Muscle of back (tissue), 11 donors: ENCODE measurements around the gene CRYAB. TPM values are rescaled to one million over a fixed set of nuclear protein-coding genes. Genes with fewer than 3 reads are reported as not detected.
"Not testable (repeated sequence)": the region's sequence is repeated elsewhere in the genome, so short reads cannot be mapped to it uniquely, and the experiment has no call there.

Experiments used
- DNase-seq, 3 donors: peaks; one replicate each; pipeline versions ENCODE4 v3.0.0 to v3.0.0-alpha.2; 2013
- polyA plus RNA-seq, 10 donors: library from polyadenylated mRNA; unstranded; fragments of 120-200 nt; gene quantifications; one replicate each; pipeline ENCODE4 v1.2.1, GENCODE V29; 2013; ENCODE audit not compliant: insufficient read length in 10 of 10

CRYAB gene
- polyA plus RNA-seq, 10 donors: 407 to 1,057 (median 719) TPM

DNA sequence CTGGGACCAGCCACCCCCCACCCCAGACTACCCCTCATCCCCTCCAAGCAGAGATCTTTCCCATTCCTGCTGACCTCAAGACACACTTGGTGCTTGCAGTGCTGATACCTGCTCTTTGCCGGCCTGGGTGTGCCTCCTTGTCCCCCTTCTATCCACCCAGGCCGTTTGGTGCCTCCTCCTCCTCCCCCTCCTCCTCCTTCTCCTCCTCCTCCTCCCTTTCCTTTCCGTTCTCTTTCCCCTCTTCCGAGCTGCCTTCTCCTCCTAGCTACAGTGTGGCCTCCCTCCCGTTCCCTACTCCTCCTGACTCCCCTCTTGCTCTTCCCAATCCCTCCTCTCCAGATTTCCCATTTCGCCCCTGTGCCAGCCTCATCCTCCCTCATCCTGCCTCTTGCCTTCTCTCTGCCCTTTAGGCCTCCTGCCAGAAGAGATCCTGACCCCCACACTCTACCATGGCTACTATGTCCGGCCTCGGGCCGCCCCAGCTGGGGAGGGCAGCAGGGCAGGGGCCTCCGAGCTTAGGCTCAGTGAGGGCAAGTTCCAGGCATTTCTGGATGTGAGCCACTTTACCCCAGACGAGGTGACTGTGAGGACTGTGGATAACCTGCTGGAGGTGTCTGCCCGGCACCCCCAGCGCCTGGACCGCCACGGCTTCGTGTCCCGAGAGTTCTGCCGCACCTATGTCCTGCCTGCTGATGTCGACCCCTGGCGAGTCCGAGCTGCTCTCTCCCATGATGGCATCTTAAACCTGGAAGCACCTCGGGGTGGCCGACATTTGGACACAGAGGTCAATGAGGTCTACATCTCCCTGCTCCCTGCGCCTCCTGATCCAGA, 1.7 kb upstream of the CRYAB start:
- peak in 1 of 3 donors; percentile 67 for DNase-seq

- peak in 1 of 3 donors; percentile 64 for DNase-seq
Measured at GRCh38 chr11:111912535-111912934, 965 bp upstream of the CRYAB start, which contains the start of gene HSPB2. Gene HSPB2 (plus strand): TSS chr11:111912734. CDS start chr11:111912830, 96 bp downstream.

- DNase-seq: peak in 1 of 3 donors; percentile 31
Measured at GRCh38 chr11:111910676-111911562, 651 bp downstream of the CRYAB start.

DNA sequence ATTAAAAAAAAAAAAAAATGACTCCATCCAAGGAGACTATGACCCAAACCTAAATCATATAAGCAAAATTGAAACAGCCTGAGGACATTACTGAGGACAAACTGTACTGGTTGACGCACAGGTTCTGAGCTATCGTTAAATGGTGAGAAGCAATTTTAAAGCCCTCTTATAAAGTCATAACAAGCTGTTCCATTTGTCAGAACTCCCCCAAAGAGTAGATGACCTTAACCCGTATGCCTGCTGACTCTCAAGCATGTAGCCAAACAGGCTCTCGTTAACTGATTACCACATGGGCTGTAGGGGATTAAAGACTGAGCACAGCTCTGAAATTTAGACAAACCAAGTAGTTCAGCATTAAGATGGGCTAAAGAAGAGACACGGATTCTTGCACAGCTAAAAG, 2.2 kb downstream of the CRYAB start:
- no peak for DNase-seq

GRCh38 chr11:111908639-111909305, 2.8 kb downstream of the CRYAB start:
- no peak for DNase-seq

GRCh38 chr11:111906680-111907079, 4.9 kb downstream of the CRYAB start:
- no peak for DNase-seq

- DNase-seq: peak in 1 of 3 donors; percentile 30
Measured at GRCh38 chr11:111905411-111905810, 6.2 kb downstream of the CRYAB start.

DNA sequence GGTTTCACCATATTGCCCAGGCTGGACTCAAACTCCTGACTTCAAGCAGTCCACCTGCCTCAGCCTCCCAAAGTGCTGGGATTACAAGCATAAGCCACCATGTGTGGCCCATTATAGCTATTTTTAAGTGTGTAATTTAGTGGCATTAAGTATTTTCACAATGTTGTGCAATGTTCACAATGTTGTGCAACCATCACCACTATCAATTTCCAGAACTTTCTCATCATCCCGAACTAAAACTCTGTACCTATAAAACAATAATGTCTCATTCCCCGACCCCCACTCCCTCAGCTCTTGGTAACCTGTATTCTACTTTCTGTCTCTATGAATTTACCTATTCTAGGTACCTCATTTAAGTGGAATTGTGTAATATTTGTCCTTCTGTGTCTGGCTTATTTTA, 24.7 kb downstream of the CRYAB start:
- no peak for DNase-seq

GRCh38 chr11:111886032-111886431, 25.5 kb downstream of the CRYAB start:
- DNase-seq: no peak

DNA sequence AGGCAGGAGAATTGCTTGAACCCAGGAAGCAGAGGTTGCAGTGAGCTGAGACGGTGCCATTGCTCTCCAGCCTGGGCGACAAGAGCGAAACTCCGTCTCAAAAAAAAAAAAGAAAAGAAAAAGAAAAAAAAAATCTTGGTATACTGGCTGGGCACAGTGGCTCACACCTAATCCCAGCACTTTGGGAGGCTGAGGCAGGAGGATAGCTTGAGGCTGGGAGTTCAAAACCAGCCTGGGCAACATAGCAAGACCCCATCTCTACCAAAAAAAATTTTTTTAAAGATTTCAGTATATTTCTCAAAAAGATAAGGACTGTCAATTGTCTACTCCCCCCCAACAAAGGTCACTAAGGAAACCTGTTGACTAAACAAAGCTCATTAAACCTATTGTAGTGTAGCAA, 26.5 kb downstream of the CRYAB start:
- DNase-seq: not testable (repeated sequence)

GRCh38 chr11:111882202-111882601, 29.4 kb downstream of the CRYAB start:
- DNase-seq: no peak

DNA sequence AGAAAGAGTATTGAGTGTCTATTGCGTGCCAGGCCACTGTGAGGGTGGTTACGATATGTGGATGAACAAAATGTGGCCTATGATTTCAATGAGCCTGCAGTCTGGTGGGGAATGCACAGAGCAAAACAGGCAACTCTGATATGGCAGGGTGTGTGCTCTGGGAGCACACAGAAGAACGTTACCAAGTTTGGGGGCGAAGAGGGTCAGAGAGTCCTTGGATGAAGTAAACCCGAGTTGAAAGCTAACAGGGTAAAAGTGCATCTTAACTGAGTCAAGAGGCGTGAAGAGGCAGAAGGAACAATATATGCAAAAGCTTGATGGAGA, 32.0 kb downstream of the CRYAB start:
- DNase-seq: no peak

DNA sequence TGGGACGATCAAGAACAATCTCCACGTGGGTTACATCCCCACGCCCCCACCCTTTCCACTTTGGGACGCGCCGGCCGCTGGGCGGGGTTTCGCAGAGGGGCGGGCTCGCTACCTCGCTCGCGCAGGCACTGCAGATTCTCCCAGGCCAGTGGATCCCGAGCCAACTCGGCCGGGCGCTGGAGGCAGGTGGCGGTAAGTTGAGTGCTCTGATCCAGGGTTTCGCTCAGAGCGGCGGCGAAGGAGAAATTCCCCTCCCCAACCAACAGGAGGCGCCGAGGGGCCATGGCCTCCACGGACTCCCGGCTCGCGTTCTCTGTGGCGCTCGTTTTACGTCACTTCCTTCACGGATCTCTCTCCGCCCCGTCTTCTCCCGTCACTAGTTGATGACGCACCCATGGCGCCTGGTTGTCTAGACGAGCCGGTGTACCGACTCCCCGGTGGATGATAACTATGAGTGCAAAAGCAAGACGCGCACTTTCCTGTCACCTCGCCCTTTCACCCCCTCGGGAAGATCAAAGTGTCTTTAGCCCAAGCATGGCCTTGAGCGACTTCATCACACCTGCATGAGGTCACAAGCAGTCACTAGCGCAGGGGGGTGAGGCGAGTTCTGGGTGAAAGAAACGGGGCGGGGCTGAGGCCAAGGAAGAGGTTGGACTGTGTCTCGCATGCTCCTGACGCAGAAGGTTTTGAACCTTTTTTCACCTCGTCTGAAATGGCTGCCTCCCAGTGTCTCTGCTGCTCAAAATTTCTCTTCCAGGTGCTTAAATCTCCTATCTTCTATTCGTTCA, 32.5 kb downstream of the CRYAB start, which contains the start of the genes CFAP68 and FDXACB1:
Gene CFAP68 (plus strand): TSS at position 693 of the 788 bp plus-strand sequence. CDS start 20 bp downstream, at position 713.
Gene FDXACB1 (minus strand): TSS at position 317 of the 788 bp plus-strand sequence. CDS start 33 bp downstream, at position 284.
- DNase-seq: peak; percentile 97 to 99 (median 98)

DNA sequence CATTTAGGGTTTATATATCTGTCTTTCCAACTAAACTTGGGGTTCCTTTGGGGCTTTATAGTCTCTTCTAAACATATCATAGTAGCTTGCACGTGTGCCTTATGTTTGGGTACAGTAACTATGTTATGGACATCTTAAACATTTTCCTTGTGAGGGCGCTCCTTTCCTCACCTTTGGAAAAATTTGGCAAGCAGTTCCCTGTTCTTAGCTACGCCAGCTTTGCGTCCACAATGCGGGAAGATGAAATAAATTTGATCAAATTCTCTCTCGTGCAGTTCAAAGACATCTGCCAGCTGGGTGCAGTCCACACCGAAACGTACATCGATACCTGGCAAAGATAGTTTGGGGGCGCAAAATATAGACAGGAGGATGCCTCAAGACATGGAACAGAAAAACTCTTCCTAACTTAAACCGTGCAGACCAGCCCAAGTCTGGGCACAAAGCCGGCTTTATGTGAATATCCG, 33.2 kb downstream of the CRYAB start:
- peak in 1 of 3 donors; percentile 41 for DNase-seq

DNA sequence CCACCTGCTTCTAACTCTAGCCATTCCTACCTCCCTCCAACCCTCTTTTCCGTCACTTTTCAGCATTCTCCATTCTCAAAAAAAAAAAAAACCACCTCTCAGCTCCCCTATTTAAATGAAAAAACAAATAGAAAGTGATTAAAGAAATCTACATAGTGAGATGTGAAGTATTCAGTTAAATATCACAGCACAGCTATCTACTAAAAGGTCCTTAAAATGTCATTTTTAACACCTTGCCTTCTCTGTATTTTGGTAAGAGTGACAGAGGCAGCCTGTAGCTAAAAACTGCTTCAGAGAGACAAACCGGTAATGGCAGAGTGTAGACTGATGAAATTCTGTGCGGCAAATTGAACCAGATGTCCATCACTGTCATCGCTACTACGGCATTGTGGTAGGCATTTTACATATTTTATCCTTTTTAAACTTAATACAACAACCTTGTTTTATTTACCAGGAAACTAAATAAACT, 39.8 kb downstream of the CRYAB start:
- no peak for DNase-seq

GRCh38 chr11:111870886-111871692, 40.5 kb downstream of the CRYAB start, which contains the start of gene ALG9:
Gene ALG9 (minus strand): TSS chr11:111871581. CDS start chr11:111871482, 99 bp downstream.
- peak; percentile 81 to 96 (median 92) for DNase-seq

- peak in 1 of 3 donors; percentile 3 for DNase-seq
Measured at GRCh38 chr11:111870522-111870885, 41.1 kb downstream of the CRYAB start.

DNA sequence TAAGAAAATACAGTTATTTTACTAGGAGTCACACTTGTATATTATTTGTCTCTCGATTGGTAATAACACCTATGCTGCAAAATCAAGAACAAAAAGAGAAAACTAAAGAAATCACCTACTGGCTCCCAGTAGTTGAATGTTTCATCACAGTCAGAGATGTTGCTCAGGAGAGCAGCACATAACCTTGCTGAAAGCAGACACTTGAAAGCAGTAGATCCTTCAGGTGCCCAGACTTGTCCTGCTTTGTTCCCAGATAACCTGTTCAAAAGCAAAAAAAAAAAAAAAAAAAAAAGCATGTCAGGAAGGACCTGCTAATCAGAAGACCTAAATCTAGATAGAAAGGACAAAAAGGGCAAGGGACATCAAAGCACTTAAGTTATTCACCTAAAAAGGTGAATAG, 41.5 kb downstream of the CRYAB start:
- no peak for DNase-seq

DNA sequence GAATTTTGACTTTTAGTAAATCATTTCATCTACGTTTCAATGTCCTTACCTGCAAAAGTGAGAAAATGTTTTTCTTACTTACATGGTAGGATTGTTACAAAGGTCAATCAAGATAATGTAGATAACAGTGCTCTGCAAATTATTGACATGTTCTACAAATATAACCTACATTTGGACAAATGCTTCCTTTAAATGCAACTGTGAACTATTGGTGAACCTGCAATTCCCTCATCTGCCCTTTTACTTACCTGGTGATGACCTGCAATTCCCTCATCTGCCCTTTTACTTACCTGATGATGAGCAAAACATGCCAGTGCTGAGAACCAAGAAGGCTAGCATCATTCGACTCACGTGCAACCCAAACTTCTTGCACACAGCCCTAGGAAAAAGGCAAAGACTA, 51.3 kb downstream of the CRYAB start:
- no peak for DNase-seq
